Activated CD8-positive, alpha-beta memory T cell treated with anti-CD3 and anti-CD28 coated beads, Interleukin-2, amount 10 ng/mL, durations not matched to agents 7 days and 5 days (primary cell): ENCODE measurements around the gene PELI2. TPM values are rescaled to one million over a fixed set of nuclear protein-coding genes. Genes with fewer than 3 reads are reported as not detected.

ENCODE experiments used
- ATAC-seq: fragments of 150-1000 bp; cut with Tn5 transposase; one replicate; pipeline ENCODE4 v1.10.0; 2021; ENCODE audit warnings: moderate library complexity
- CTCF ChIA-PET: fragments of 350-600 bp; sonication (Branson Sonifier 250); formaldehyde crosslinking; loops from one replicate; lab custom pipeline; 2021; ENCODE audit warnings: antibody characterized with exemption; lab: Charles Lee
- DNase-seq: peaks from one replicate; pipeline ENCODE4 v3.0.0-alpha.2; 2020
- H3K27ac Mint-ChIP-seq: one replicate; pipeline ENCODE4 v1.8.0; 2021; ENCODE audit warnings: mild to moderate bottlenecking, mixed read lengths
- H3K27me3 Mint-ChIP-seq: one replicate; pipeline ENCODE4 v1.8.0; 2021; ENCODE audit warnings: mixed read lengths
- H3K36me3 Mint-ChIP-seq: one replicate; pipeline ENCODE4 v1.8.0; 2021; ENCODE audit warnings: mild to moderate bottlenecking, mixed read lengths
- H3K4me1 Mint-ChIP-seq: one replicate; pipeline ENCODE4 v1.8.0; 2021; ENCODE audit warnings: mixed read lengths
- H3K4me3 Mint-ChIP-seq: one replicate; pipeline ENCODE4 v1.8.0; 2021; ENCODE audit warnings: mild to moderate bottlenecking, moderate library complexity, mixed read lengths
- H3K9me3 Mint-ChIP-seq: one replicate; pipeline ENCODE4 v1.8.0; 2022; ENCODE audit warnings: low read depth, mixed read lengths
- total RNA-seq, 2 experiments: library from RNA; stranded (reverse); gene quantifications; one replicate each; pipeline ENCODE4 v1.2.3, GENCODE V29; 2021

PELI2 gene
- total RNA-seq, result 1 to 10 TPM; 1.1 to 1.2 TPM

DNA sequence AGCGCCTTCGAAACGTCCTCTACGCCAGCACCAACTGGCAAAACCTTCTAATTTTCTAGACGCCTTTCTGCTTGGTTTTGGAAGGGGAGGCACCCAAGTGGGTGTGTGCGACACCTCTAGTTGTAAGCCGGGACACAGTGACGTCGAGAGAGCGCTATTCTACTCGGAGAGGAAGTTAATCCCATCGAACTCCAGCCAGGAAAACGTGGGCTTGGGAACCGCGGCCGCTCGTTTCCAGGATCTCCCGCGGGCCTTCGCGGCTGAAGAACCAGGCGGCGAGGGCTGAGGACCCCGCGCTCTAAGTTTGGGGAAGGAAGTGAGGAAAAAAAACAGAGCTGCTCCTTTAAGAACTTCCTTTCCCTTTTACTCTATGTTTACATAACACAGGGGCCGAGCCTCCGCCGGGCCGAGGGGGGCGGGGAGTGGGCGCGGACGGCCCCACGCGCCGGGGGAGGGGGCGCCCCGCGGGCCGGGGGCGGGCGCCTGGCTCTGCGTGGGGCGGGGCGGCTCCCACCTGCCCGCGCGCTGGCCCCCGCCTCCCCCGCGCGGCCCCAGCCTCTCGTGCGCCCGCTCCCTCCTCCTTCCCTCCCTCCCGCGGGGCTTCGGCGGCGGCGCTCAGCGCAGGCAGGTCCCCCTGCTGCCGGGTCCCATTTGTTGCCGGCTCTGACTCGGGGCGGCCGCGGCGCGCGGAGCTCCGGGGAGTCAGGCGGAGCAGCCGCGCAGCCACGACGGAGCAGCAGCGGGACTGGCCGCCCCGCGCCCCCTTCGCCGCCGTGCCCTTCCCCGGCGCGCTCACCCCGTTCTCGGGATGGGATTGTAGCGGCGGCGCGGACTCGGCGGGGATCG is at the start of gene PELI2:
PELI2 (plus strand) TSS at position 647 of the 846 bp plus-strand sequence. CDS start 250 bp downstream, outside the sequence.
- H3K4me3 Mint-ChIP-seq, result peak within 1 kb of the TSS; percentile 83
- H3K4me1 Mint-ChIP-seq, result peaks cover 23% of the 10 kb centered on the region
- CTCF ChIA-PET, result interaction anchor here (1.0 to 1.6 kb wide), 2 partner anchors 12 to 223 kb away, joined by 3 read pairs; no protein-coding TSS in a partner anchor
- peak; percentile 85 for ATAC-seq
- DNase-seq, result peak; percentile 75
- H3K9me3 Mint-ChIP-seq, result no peaks in the 10 kb centered on the region
- H3K27me3 Mint-ChIP-seq, result peaks cover 60% of the 10 kb centered on the region
- peaks cover 1% of the 10 kb centered on the region for H3K36me3 Mint-ChIP-seq
- H3K27ac Mint-ChIP-seq, result peak within 1 kb of the TSS; percentile 53

DNA sequence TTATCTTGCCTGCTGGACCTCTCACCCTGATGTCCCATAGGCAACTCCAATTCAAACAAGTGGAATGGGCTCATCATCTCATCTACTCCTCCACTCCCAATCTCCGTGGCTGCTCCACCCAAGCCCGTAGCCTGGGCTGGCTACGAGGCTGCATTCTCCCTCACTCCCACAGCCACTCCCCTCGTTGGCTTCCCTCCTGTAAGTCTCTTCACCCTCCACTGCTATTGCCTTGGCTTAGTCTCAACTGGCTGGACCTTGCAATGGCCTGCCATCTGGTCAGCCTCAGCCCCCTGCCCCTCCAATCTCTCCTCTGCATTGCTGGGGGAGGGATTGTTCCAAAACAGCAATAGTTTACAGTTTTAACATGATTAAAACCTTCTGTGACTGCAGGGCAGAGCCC is 44.4 kb upstream of the PELI2 start:
- no peaks in the 10 kb centered on the region for H3K9me3 Mint-ChIP-seq
- H3K27me3 Mint-ChIP-seq, result peaks cover 4% of the 10 kb centered on the region
- ATAC-seq (no peak), DNase-seq (no peak)
- CTCF ChIA-PET, result no interaction called here
- H3K36me3 Mint-ChIP-seq, result no peaks in the 10 kb centered on the region
- no peaks in the 10 kb centered on the region for H3K4me1 Mint-ChIP-seq
- H3K27ac Mint-ChIP-seq, result no peak overlapping the region
- H3K4me3 Mint-ChIP-seq, result no peak overlapping the region

- Mint-ChIP-seq H3K9me3 (no peaks in the 10 kb centered on the region), H3K4me3 (no peak overlapping the region), H3K27me3 (peaks cover 4% of the 10 kb centered on the region), H3K4me1 (no peaks in the 10 kb centered on the region), H3K36me3 (no peaks in the 10 kb centered on the region), H3K27ac (no peak overlapping the region)
- CTCF ChIA-PET, result no interaction called here
- no peak for ATAC-seq
- no peak for DNase-seq
These were observed 42.9 kb upstream of the PELI2 start for GRCh38 chr14:56075301-56075700.

GRCh38 chr14:56081139-56081538 is 37.1 kb upstream of the PELI2 start:
- Mint-ChIP-seq H3K4me3 (no peak overlapping the region), H3K27me3 (peaks cover 31% of the 10 kb centered on the region), H3K36me3 (no peaks in the 10 kb centered on the region), H3K27ac (no peak overlapping the region), H3K4me1 (no peaks in the 10 kb centered on the region), H3K9me3 (no peaks in the 10 kb centered on the region)
- CTCF ChIA-PET, result no interaction called here
- ATAC-seq (no peak), DNase-seq (no peak)

- CTCF ChIA-PET, result interaction anchor here (0.7 kb wide), 1 partner anchor 1765 kb away, joined by 3 read pairs; no protein-coding TSS in a partner anchor
- H3K9me3 Mint-ChIP-seq, result no peaks in the 10 kb centered on the region
- ATAC-seq (no peak), DNase-seq (no peak)
- H3K27me3 Mint-ChIP-seq, result peaks cover 31% of the 10 kb centered on the region
- no peak overlapping the region for H3K27ac Mint-ChIP-seq
- no peaks in the 10 kb centered on the region for H3K4me1 Mint-ChIP-seq
- H3K36me3 Mint-ChIP-seq, result no peaks in the 10 kb centered on the region
- H3K4me3 Mint-ChIP-seq, result no peak overlapping the region
These were observed 35.3 kb upstream of the PELI2 start for GRCh38 chr14:56082880-56083279.

DNA sequence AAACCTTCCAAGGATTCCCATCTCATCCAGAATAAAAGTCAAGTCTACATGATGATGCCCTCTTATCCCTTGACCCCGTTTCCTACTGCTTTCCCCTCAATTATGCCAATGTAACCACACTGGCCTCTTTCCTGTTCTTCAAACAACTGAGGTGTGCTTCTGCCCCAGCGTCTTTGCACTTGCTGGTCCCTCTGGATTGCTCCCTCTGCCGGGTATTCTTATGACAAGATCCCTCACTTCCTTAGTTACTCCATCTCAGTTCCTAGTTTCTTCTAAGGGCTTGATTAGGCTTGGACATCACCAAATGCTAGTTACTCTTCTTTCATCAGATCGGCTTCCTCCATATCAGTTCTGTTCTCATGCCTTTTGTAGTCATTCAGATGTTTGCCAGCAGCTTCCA is 32.7 kb upstream of the PELI2 start:
- no peak overlapping the region for H3K4me3 Mint-ChIP-seq
- no peaks in the 10 kb centered on the region for H3K9me3 Mint-ChIP-seq
- H3K27me3 Mint-ChIP-seq, result peaks cover 35% of the 10 kb centered on the region
- DNase-seq (no peak), ATAC-seq (no peak)
- H3K36me3 Mint-ChIP-seq, result no peaks in the 10 kb centered on the region
- H3K4me1 Mint-ChIP-seq, result no peaks in the 10 kb centered on the region
- H3K27ac Mint-ChIP-seq, result no peak overlapping the region
- CTCF ChIA-PET, result no interaction called here

- Mint-ChIP-seq H3K36me3 (no peaks in the 10 kb centered on the region), H3K4me1 (no peaks in the 10 kb centered on the region), H3K4me3 (no peak overlapping the region), H3K27ac (no peak overlapping the region), H3K9me3 (no peaks in the 10 kb centered on the region), H3K27me3 (peaks cover 22% of the 10 kb centered on the region)
- no peak for ATAC-seq
- CTCF ChIA-PET, result no interaction called here
- DNase-seq, result no peak
These were observed 30.3 kb upstream of the PELI2 start for GRCh38 chr14:56087671-56088471.

DNA sequence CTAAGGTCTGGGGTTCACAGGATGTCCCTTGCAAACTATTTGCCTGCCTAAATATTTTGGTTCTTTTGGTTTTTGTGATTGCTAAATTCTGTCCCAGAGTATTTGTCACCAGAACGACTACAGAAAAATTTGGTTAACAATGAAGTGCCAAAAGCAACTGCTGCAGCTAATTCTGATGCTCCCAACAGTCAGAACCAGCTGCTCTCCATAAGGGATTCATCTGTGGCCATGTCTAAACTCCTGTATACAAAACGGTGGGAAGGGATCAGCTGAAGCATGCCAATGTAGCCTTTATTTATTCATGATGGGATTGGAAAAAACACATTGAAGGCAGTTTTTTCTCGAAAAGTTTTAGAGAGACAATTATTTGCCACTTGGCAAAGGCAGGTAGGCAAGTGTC is 29.3 kb upstream of the PELI2 start:
- no peaks in the 10 kb centered on the region for H3K36me3 Mint-ChIP-seq
- CTCF ChIA-PET, result no interaction called here
- H3K27ac Mint-ChIP-seq, result no peak overlapping the region
- DNase-seq, result no peak
- H3K27me3 Mint-ChIP-seq, result peaks cover 23% of the 10 kb centered on the region
- no peak overlapping the region for H3K4me3 Mint-ChIP-seq
- H3K4me1 Mint-ChIP-seq, result no peaks in the 10 kb centered on the region
- no peak for ATAC-seq
- no peaks in the 10 kb centered on the region for H3K9me3 Mint-ChIP-seq

DNA sequence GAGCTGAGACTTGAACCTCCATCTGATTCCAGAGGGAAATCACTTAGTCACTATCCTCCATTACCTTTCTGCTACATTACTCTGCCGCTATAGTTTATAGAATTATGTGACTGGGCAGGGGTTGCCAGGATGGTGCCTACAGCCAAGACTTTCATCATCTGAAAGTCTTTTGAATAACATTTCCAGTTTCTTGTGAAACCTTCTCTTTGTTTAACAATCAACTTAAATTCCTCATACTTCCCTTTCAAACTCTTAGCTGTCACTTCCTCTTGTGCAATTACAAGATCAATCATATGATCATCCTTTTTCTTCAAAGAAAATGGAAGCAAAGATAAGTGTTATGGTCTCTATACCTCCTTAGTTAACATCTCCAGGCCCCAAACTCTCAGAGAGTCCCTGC is 25.4 kb upstream of the PELI2 start:
- no peak overlapping the region for H3K4me3 Mint-ChIP-seq
- DNase-seq (no peak), ATAC-seq (no peak)
- CTCF ChIA-PET, result no interaction called here
- H3K36me3 Mint-ChIP-seq, result no peaks in the 10 kb centered on the region
- no peaks in the 10 kb centered on the region for H3K4me1 Mint-ChIP-seq
- no peak overlapping the region for H3K27ac Mint-ChIP-seq
- peaks cover 24% of the 10 kb centered on the region for H3K27me3 Mint-ChIP-seq
- no peaks in the 10 kb centered on the region for H3K9me3 Mint-ChIP-seq

- Mint-ChIP-seq H3K9me3 (no peaks in the 10 kb centered on the region), H3K36me3 (no peaks in the 10 kb centered on the region), H3K4me3 (no peak overlapping the region), H3K4me1 (no peaks in the 10 kb centered on the region), H3K27ac (no peak overlapping the region), H3K27me3 (peaks cover 20% of the 10 kb centered on the region)
- ATAC-seq (no peak), DNase-seq (no peak)
- CTCF ChIA-PET, result no interaction called here
These were observed 24.1 kb upstream of the PELI2 start for GRCh38 chr14:56094076-56094475.

DNA sequence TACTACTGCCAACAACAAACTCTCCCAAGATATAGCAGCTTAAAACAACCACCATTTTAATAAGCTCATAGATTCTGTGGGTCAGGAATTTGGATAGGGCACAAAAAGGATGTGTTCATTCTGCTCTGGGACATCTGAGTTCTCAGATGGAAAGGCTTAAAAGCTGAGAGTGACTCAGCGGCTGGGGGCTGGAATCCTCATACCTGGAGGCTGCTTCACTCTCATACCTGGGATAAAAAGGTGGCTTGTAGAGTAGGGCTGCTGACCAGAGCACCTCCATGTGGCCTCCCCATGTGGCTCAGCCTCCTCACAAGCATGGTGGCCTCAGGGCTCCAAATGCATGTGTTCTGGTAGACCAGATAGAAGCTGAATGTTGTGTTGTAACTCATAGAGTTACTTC is 20.2 kb upstream of the PELI2 start:
- Mint-ChIP-seq H3K27ac (no peak overlapping the region), H3K4me1 (no peaks in the 10 kb centered on the region), H3K9me3 (no peaks in the 10 kb centered on the region), H3K4me3 (no peak overlapping the region), H3K36me3 (no peaks in the 10 kb centered on the region), H3K27me3 (peaks cover 33% of the 10 kb centered on the region)
- ATAC-seq, result no peak
- no peak for DNase-seq
- CTCF ChIA-PET, result no interaction called here

DNA sequence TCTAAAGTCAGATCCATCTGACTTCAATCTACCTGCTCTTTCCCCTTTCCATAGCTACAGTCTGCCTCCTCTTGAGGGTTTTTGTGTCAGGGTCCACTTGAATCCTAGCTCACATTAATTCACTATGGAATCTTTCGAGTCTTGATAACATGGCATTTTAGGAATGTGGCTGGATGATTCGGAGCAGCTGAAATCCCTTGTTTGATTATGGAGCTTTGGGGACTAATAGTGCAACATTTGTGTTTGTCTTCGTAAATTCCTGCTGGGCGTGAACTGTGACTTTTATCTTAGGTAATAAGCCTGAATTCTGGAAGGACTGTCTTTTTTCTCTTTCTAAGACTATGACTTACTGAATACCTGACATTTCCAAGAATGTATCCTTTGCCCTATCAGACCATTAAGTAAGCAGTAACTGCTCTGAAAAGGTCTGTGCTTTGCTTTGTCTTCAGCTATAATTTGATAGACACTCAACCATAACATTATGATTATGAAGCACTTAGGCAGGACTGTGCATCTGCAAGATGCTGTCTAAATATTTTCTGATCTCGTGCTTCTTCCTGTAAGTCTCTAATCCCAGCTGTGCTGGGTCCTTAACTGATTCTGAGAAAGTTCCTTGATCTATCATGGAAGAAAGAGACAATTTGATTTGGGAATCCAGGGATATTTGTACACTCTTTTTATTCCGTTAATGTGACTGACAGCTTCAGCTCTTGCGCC is 19.0 kb upstream of the PELI2 start:
- no peaks in the 10 kb centered on the region for H3K4me1 Mint-ChIP-seq
- H3K27me3 Mint-ChIP-seq, result peaks cover 26% of the 10 kb centered on the region
- CTCF ChIA-PET, result no interaction called here
- no peak overlapping the region for H3K27ac Mint-ChIP-seq
- DNase-seq (no peak), ATAC-seq (no peak)
- H3K9me3 Mint-ChIP-seq, result no peaks in the 10 kb centered on the region
- no peak overlapping the region for H3K4me3 Mint-ChIP-seq
- H3K36me3 Mint-ChIP-seq, result no peaks in the 10 kb centered on the region

- CTCF ChIA-PET, result no interaction called here
- H3K27me3 Mint-ChIP-seq, result peaks cover 20% of the 10 kb centered on the region
- no peak for DNase-seq
- H3K4me3 Mint-ChIP-seq, result no peak overlapping the region
- H3K4me1 Mint-ChIP-seq, result no peaks in the 10 kb centered on the region
- no peaks in the 10 kb centered on the region for H3K9me3 Mint-ChIP-seq
- no peak for ATAC-seq
- no peak overlapping the region for H3K27ac Mint-ChIP-seq
- no peaks in the 10 kb centered on the region for H3K36me3 Mint-ChIP-seq
These were observed 17.7 kb upstream of the PELI2 start for GRCh38 chr14:56100556-56100955.
